GM21717 (cell line): Measurements from ENCODE around the gene PPP1R8.
"Not testable (repeated sequence)": the region's sequence is repeated elsewhere in the genome, so short reads cannot be mapped to it uniquely, and the experiment has no call there.

Experiments used
- ATAC-seq: cut with Tn5 transposase; IDR thresholded peaks from one replicate; pipeline ENCODE4 v1.9.1; 2021; ENCODE audit warnings: mild to moderate bottlenecking, moderate library complexity; ENCODE audit not compliant: unreplicated experiment

The PPP1R8 gene

DNA sequence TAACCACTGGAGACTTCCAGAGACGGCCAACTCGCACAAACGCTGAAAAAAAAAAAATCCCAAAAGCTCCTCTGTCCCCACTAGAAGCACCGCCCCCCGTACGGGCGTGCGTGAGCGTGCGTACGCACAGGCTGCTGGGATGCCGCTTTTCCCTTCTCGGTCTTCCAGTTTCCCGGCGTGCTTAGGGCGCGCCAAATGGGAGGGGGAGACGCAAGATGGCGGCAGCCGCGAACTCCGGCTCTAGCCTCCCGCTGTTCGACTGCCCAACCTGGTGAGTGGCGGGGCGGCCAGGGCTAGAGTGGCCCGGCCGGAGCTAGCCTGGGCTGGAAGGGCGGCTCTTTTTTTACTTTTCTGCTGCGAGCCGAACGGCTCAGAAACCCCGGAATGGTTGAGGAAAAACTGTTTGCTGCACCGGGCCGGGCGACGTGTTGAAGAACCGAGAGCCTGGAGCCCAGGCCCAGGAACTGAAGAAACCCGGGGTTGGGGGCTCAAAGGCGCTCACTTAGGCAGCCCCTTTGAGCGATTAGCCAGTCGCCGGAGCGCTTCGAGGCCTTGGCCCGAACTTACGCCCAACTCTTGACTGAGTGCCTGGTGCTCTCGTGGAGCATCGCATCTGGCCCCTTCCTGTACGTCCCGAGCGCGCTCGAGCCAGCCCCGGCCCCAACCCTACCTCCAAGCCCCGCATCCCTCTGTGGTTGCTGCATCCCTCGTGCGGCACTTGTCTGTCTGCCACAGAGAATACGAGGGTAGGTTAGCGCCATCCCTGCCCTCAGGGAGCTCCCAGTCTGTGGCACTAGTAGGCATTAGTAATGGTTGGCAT lies at the start of gene PPP1R8:
PPP1R8 (plus strand) TSS at position 162 of the 820 bp plus-strand sequence; CDS start at position 216, 54 bp downstream.
- peak; percentile 89 for ATAC-seq

GRCh38 chr1:27782950-27783349 lies 47.6 kb upstream of the PPP1R8 start:
- ATAC-seq = no peak

DNA sequence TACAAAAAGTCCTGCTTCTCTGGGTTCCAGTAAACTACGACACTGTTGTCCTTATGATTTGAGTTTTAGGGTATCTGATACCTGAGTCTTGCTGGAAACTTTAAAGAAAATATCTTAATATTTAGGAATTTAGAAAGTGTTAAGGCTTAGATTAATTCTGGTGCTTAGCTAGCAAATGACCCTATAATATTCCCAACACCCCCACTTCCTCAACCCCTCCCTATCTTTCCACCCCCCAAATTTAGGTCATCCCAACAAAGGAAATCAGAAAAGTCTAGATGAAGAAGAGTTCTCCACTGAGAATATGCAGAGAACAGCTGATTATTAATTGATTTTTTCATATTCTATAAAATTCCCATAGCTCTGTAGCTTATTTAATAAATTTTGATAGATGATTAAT lies 45.9 kb upstream of the PPP1R8 start:
- ATAC-seq = no peak

DNA sequence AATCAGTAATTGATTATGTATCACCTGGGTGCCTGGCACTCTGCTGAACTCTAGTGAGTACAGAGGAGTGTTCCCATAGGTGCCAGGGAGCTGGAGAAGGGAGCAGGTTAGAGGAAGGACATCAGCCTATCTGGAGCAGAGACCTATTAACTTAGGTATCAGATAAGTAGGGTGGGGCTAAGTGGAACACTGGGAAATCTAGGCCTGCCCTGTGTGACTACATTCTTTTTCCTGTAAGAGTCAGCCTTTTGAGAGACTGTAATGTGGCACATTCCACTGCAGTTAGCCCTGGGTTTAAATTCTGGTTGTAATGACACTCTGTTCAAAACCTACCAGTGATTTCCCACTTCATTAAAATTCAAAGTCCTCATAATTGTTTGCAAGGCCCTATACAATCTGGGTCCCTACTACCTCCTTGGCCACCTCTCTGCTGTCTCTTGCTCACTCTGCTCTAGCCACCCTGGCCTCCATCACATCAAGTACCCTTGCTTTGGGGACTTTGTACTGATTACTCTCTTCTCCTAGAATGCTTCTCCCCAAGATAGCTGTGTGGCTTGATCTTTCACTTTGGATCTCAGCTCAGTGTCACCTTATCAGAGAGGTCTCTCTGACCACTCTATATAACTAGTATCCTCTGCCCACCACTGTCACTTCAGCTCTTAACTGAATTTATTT lies 44.7 kb upstream of the PPP1R8 start:
- no peak for ATAC-seq

DNA sequence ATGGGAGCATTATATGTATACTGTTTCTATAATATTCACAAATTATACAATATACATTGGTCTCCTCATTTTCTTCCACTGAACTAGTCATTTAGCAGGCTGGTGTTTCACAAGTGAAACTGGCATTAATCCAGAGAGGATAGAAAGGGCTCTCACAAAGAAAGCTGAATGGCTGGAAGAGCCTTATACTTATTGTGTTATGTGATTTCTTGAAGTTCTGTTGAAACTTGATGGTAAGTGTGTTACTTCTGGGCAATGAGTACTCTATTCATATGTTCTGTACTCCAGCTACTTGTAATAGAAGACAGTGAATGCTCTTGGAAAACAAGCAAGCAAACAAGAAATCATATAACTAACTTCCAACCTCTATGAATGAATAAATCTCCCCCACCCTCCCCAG lies 42.7 kb upstream of the PPP1R8 start:
- ATAC-seq = no peak

DNA sequence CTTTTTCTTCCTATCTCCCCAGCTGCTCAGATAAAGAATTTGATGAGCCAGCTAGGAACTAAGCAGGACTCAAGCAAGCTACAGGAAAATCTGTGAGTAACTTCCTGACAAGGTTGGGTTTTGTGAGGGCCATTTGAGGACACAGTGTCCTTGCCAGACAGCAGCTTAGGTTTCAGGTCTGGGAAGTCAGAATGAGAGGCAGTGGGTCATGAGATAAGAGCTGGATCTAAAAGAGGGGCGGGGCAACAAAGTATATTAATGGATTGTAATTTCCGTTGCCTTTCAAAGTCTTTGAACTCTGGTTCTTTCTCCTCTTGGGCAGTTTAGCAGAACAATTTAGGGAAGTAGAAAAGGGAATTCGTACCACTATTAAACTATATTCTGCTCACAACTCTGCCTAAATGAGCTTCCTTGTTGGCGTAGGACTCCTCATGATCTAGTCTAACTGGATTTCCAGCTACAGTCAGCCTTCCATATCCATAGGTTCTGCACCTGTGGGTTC lies 41.0 kb upstream of the PPP1R8 start:
- no peak for ATAC-seq

GRCh38 chr1:27790270-27790669 lies 40.3 kb upstream of the PPP1R8 start:
- ATAC-seq = not testable (repeated sequence)

DNA sequence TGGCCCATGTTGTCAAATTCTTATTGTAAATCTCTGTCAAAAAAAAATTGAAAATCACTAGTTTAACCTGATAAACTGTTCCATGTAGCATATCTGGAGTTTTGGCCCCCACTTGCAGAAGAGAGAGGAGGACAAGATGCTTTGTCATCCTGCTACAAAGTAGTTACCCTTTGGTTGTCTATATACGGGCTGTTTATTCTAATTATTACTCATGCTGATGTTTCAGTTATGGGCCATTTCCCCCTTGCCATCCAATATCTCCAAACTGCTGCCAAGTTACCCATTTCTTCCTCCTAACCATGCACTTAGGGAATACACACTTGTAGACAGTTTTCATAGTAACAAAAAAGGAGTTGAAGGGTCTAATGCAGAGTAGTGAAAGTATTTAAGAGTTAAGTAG lies 35.0 kb upstream of the PPP1R8 start:
- ATAC-seq = no peak

GRCh38 chr1:27804791-27805190 lies 25.8 kb upstream of the PPP1R8 start:
- ATAC-seq = no peak

DNA sequence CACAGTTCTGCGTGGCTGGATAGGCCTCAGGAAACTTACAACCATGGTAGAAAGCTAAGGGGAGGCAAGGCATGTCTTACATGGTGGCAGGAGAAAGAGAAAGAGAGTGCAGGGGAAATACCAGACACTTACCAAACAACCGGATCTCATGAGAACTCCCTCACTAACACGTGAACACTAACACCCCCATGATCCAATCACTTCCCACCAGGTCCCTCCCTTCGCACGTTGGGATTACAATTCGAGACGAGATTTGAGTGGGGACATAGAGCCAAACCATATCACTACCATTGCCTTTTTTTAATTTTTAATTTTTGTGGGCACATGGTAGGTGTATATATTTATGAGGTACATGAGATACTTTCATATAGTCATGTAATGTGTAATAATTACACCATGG lies 23.8 kb upstream of the PPP1R8 start:
- no peak for ATAC-seq

DNA sequence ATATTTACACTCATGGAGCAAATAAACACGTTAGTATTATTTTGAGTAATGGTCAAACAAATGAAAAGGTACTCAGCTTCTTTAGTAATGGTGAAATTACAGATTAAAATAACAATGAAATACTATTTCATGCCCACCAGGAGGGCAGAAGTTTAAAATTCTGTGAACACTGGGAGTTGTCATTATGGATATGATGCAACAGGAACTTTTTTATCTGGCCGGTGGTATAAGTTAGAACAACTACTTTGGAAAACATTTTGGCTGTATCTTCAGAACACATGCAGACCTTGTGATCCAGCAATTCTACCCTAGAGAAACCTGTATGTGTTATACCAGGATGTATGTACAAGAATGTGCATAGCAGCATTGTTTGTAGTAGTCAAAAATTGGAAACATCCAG lies 23.2 kb upstream of the PPP1R8 start:
- no peak for ATAC-seq

DNA sequence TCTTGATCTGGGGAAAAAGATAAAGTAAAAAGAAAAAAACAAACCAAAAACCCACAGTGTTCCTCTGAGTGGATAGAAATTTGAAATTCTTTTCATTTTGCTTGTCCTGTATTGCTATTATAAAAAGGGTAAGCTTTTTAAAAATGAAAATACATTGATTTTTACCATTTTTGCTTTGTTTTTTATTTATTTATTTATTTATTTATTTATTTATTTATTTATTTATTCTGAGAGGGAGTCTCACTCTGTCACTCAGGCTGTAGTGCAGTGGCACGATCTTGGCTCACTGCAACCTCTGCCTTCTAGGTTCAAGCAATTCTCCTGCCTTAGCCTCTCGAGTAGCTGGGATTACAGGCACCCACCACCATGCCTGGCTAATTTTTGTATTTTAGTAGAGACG lies 22.5 kb upstream of the PPP1R8 start:
- ATAC-seq = not testable (repeated sequence)

- no peak for ATAC-seq
Measured at GRCh38 chr1:27809883-27810282, 20.7 kb upstream of the PPP1R8 start.

DNA sequence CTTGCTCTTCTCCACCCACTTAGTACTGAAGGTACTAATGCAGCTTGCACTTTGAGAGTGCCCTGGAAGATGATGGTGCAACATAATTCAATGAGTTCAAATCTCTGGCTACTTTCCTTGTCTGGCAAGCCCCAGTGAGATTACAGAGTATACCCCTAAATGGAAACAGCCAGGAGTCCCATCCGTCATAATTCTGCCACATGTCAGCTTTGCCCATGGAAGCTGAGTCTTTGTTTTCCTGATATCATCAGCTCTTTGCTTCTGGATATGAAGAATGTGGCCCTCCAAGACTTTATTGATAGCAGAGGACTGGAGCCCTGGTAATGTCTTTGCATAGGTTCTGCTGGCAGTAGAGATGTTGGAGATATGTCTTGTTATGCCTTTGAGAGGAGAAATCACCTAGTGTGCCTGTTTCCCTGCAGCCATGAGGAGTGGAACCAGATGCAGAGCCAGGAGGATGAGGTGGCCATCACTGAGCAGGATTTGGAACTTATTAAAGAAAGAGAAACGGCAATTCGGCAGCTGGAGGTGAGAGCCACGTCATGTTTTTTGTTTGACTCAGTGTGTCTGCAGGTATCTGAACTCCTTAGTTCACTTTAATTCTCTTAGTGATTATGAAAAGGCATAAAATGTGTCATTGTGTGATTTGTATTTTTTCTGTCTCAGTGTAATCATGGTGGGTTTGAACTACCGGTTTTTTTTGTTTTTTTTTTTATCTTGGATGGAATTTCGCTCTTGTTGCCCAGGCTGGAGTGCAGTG lies 18.7 kb upstream of the PPP1R8 start:
- ATAC-seq = no peak

- ATAC-seq = no peak
Measured at GRCh38 chr1:27816921-27817630, 13.5 kb upstream of the PPP1R8 start.

- ATAC-seq = no peak
Measured at GRCh38 chr1:27821761-27822315, 8.7 kb upstream of the PPP1R8 start.

DNA sequence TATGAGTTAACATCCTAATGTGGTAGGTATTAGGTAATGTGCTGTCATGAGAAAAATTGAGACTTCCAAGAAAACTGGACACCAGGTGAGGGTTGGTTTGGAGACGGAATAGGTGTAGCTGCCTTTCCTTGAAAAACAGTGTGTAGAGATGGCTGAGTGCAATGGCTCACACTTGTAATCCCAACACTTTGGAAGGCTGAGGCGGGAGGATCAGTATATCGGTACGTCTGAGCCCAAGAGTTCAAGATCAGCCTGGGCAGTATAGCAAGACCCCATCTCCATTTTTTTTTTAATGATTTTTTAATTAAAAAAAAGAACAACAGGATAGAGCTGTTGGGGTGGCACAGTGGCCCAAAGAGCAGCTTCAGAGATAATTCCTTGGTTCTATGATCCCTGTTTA lies 6.8 kb upstream of the PPP1R8 start:
- ATAC-seq = no peak

- no peak for ATAC-seq
Measured at GRCh38 chr1:27824411-27824810, 6.2 kb upstream of the PPP1R8 start.

DNA sequence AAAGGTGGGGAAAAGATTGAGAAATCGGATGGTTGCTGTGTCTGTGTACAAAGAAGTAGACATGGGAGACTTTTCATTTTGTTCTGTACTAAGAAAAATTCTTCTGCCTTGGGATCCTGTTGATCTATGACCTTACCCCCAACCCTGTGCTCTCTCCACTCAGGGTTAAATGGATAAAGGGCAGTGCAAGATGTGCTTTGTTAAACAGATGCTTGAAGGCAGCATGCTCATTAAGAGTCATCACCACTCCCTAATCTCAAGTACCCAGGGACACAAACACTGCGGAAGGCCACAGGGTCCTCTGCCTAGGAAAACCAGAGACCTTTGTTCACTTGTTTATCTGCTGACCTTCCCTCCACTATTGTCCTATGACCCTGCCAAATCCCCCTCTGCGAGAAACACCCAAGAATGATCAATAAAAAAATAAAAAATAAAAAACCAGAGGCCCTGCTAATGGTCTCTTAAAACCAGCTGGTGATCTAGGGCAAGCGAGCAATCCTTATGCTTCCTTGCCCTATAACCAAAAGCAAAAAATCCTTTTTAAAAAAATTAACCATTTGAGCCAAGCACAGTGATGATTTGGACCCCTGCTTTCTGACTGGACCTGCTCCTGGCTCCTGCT lies 1.1 kb upstream of the PPP1R8 start:
- not testable (repeated sequence) for ATAC-seq
